Endothelial cell of umbilical vein (primary cell): ENCODE results near the gene DIAPH2. TPM values are rescaled to one million over a fixed set of nuclear protein-coding genes. Genes with fewer than 3 reads are reported as not detected.

Experiments used
- BruUV-seq: library from RNA; stranded (reverse); fragments of 400-500 nt; replicated peaks from 2 replicates; lab custom pipeline; 2021; lab: Mats Ljungman, UMichigan
- CTCF ChIA-PET: fragments of 300-600, 350-600 bp; sonication (Branson Sonifier 250); formaldehyde crosslinking; loops from one replicate; lab custom pipeline; 2021; ENCODE audit warnings: antibody characterized with exemption, inconsistent platforms; lab: Charles Lee
- POLR2A ChIA-PET: fragments of 300-600, 350-600 bp; sonication (Branson Sonifier 250); formaldehyde crosslinking; loops from one replicate; lab custom pipeline; 2021; ENCODE audit warnings: antibody characterized with exemption, inconsistent platforms; lab: Charles Lee
- DNase-seq: peaks from one replicate; pipeline ENCODE4 v3.0.0-alpha.2; 2011; ENCODE audit warnings: low read depth, low spot score
- FAIRE-seq: peaks from 2 replicates; lab custom pipeline; 2011; peaks lifted over from hg19 to GRCh38; lab: Jason Lieb, UNC
- H2AFZ ChIP-seq: 2 replicates; pipeline ENCODE4 v1.6.0; 2012; ENCODE audit warnings: low read depth, low read length, control low read depth, inconsistent platforms
- H3K27ac ChIP-seq: 2 replicates; pipeline ENCODE4 v1.5.1; 2011; ENCODE audit warnings: low read depth, mild to moderate bottlenecking, control low read depth, low read length, moderate library complexity; ENCODE audit not compliant: insufficient read depth
- H3K27me3 ChIP-seq, 2 experiments: 2 replicates each; pipeline versions ENCODE4 v1.6.0 to v1.6.1; 2011; ENCODE audit warnings: low read length in 2 of 2, mixed read lengths in 1 of 2; ENCODE audit not compliant: control insufficient read depth in 2 of 2, insufficient read depth in 2 of 2
- H3K36me3 ChIP-seq, 2 experiments: 2 replicates in 1 of 2; 3 replicates in 1 of 2; pipeline ENCODE4 v1.5.1; 2011; ENCODE audit warnings: low read length in 2 of 2, mild to moderate bottlenecking in 1 of 2, moderate library complexity in 1 of 2; ENCODE audit not compliant: control insufficient read depth in 2 of 2, insufficient read depth in 2 of 2; ENCODE audit errors: extremely low read depth in 1 of 2
- H3K4me1 ChIP-seq: 3 replicates; pipeline ENCODE4 v1.5.1; 2011; ENCODE audit warnings: mild to moderate bottlenecking, low read length; ENCODE audit not compliant: control insufficient read depth, insufficient read depth; ENCODE audit errors: extremely low read depth
- H3K4me2 ChIP-seq: 2 replicates; pipeline ENCODE4 v1.6.1; 2011; ENCODE audit warnings: low read length, control low read depth, mixed read lengths; ENCODE audit not compliant: insufficient read depth
- H3K4me3 ChIP-seq, 3 experiments: fragments of 200-600 bp in 1 of 3; sonication (generic), shearing (Covaris generic) in 1 of 3; replicated peaks in 1 of 3; 2 replicates each; pipeline ENCODE4 v1.5.1; 2011 to 2016; ENCODE audit warnings: control low read depth in 3 of 3, low read length in 3 of 3, mild to moderate bottlenecking in 2 of 3, inconsistent platforms in 1 of 3, low read depth in 1 of 3, moderate library complexity in 1 of 3; ENCODE audit not compliant: insufficient read depth in 1 of 3
- H3K79me2 ChIP-seq: 2 replicates; pipeline ENCODE4 v1.6.0; 2012; ENCODE audit warnings: low read length, inconsistent platforms; ENCODE audit not compliant: control insufficient read depth, insufficient read depth
- H3K9ac ChIP-seq: replicated peaks from 2 replicates; pipeline ENCODE3; 2011; ENCODE audit warnings: low read length, control low read depth; ENCODE audit not compliant: insufficient read depth; ENCODE audit errors: extremely low read depth
- H3K9me1 ChIP-seq: replicated peaks from 3 replicates; pipeline ENCODE4 v1.6.0; 2011; ENCODE audit warnings: mild to moderate bottlenecking, low read length; ENCODE audit not compliant: control insufficient read depth, insufficient read depth; ENCODE audit errors: extremely low read depth
- H3K9me3 ChIP-seq: replicated peaks from 2 replicates; pipeline ENCODE4 v1.5.1; 2012; ENCODE audit warnings: low read length, inconsistent platforms; ENCODE audit not compliant: control insufficient read depth, insufficient read depth
- H4K20me1 ChIP-seq: replicated peaks from 2 replicates; pipeline ENCODE3; 2011; ENCODE audit warnings: mild to moderate bottlenecking, low read length; ENCODE audit not compliant: control insufficient read depth, insufficient read depth; ENCODE audit errors: extremely low read depth
- FOS ChIP-seq: IDR thresholded peaks from 2 replicates; pipeline ENCODE4 v1.6.1; 2011; ENCODE audit warnings: mild to moderate bottlenecking, low read length, moderate library complexity, borderline replicate concordance; ENCODE audit not compliant: insufficient read depth
- GATA2 ChIP-seq: IDR thresholded peaks from 2 replicates; pipeline ENCODE4 v1.7.0; 2011; ENCODE audit warnings: low read depth, mild to moderate bottlenecking, moderate library complexity, mixed read lengths, low read length; ENCODE audit not compliant: insufficient read length, insufficient read depth
- JUN ChIP-seq: IDR thresholded peaks from 2 replicates; pipeline ENCODE4 v1.6.1; 2011; ENCODE audit warnings: borderline replicate concordance, low read depth; ENCODE audit not compliant: insufficient read length, insufficient read depth
- MAX ChIP-seq: IDR thresholded peaks from 2 replicates; pipeline ENCODE4 v1.6.1; 2011; ENCODE audit not compliant: insufficient read depth, insufficient read length
- MYC ChIP-seq: IDR thresholded peaks from one replicate; pipeline ENCODE4 v1.6.1; 2011; ENCODE audit warnings: mild to moderate bottlenecking, low read depth, low read length
- POLR2A ChIP-seq: IDR thresholded peaks from 2 replicates; pipeline ENCODE4 v1.6.1; 2012; ENCODE audit warnings: low read depth, mild to moderate bottlenecking, control low read depth, low read length
- POLR2AphosphoS5 ChIP-seq: IDR thresholded peaks from 2 replicates; pipeline ENCODE4 v1.6.1; 2012; ENCODE audit warnings: low read depth, mild to moderate bottlenecking, control low read depth, low read length, moderate library complexity; ENCODE audit not compliant: insufficient read depth
- dilution Hi-C: fragments of 300-500 bp; cut with MboI; formaldehyde crosslinking; loops from one replicate; pipeline ENCODE4 v1.15.0; 2019; ENCODE audit warnings: low sequenced_read_pairs; ENCODE audit not compliant: extremely low pct_ligation_motif_present
- intact Hi-C: fragments of 100-400 bp; cut with micrococcal nuclease; formaldehyde crosslinking; loops from one replicate; pipeline ENCODE4 v1.10.0; 2022
- polyA plus RNA-seq, 4 experiments: library from polyadenylated mRNA; depleted of rRNA in 3 of 4; stranded (reverse) in 3 of 4; unstranded in 1 of 4; fragments of >200 nt; gene quantifications; 2 replicates each; pipeline versions ENCODE4 v1.2.1 to v1.2.3, GENCODE V29; 2011 to 2012; ENCODE audit warnings: missing spikeins in 1 of 4
- total RNA-seq: library from RNA; stranded (reverse); gene quantifications from 2 replicates; pipeline ENCODE4 v1.2.3, GENCODE V29; 2021
- TF ChIP-seq, protein P1 (sequence below), 2 donors: IDR thresholded peaks; 1 replicate in 1 of 2; 2 replicates in 1 of 2; pipeline ENCODE4 v1.5.1; 2011; ENCODE audit warnings: low read length in 2 of 2, mild to moderate bottlenecking in 2 of 2, moderate library complexity in 2 of 2, control low read depth in 1 of 2, inconsistent platforms in 1 of 2, low read depth in 1 of 2; ENCODE audit not compliant: insufficient read depth in 1 of 2; ENCODE audit errors: extremely low read depth in 1 of 2

DIAPH2 gene
- total and polyA plus RNA-seq, 2 donors (not counting 3 experiments of a cell fraction or from before 2014, with no cell fraction given) = 3.0 to 30.0 TPM

DNA sequence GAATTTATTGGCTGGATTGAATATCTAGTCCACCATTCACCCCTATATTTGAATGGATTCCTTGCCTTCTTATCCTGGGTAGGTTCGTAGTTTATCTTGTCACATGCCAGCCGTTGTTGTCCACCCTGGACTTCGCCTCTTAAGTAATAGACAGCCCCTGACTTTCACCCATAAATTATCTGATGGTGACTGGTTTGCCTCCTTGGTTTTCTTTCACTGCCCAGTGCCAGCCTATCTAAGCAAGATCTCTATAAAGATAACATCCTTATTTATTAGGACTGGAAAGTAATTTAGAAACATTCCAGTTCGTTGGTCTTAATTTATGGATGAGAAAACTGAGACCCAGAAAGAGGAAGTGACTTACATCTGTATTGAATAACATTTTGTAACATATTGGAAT is 609.4 kb downstream of the DIAPH2 start:
- FAIRE-seq = no peak
- dilution Hi-C loops = no loop called here

More for the DNA sequence above, 609.4 kb downstream of the DIAPH2 start:
- ChIA-PET CTCF (no interaction called here), POLR2A (no interaction called here)
- no peak for DNase-seq
- no peak overlapping the region for H3K4me3 ChIP-seq
- H2AFZ ChIP-seq = no peak overlapping the region
- no peak overlapping the region for H3K4me2 ChIP-seq
- no peaks in the 10 kb centered on the region for H3K4me1 ChIP-seq
- TF ChIP-seq POLR2AphosphoS5 (no peak), FOS (no peak), POLR2A (no peak), JUN (no peak), MYC (no peak), GATA2 (no peak), MAX (no peak)
- TF ChIP-seq, protein P1, sequence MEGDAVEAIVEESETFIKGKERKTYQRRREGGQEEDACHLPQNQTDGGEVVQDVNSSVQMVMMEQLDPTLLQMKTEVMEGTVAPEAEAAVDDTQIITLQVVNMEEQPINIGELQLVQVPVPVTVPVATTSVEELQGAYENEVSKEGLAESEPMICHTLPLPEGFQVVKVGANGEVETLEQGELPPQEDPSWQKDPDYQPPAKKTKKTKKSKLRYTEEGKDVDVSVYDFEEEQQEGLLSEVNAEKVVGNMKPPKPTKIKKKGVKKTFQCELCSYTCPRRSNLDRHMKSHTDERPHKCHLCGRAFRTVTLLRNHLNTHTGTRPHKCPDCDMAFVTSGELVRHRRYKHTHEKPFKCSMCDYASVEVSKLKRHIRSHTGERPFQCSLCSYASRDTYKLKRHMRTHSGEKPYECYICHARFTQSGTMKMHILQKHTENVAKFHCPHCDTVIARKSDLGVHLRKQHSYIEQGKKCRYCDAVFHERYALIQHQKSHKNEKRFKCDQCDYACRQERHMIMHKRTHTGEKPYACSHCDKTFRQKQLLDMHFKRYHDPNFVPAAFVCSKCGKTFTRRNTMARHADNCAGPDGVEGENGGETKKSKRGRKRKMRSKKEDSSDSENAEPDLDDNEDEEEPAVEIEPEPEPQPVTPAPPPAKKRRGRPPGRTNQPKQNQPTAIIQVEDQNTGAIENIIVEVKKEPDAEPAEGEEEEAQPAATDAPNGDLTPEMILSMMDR (IDR thresholded peaks at IDR 0.05; ENCODE audit: extremely low read depth in 1 of 2, insufficient read depth in 1 of 2, low read depth in 1 of 2, low read length in 2 of 2) = no peak
- H3K9ac ChIP-seq = no peak overlapping the region
- H3K27me3 ChIP-seq = no peaks in the 10 kb centered on the region
- H3K9me3 ChIP-seq = no peaks in the 10 kb centered on the region
- H3K9me1 ChIP-seq = no peaks in the 10 kb centered on the region
- H3K27ac ChIP-seq = no peak overlapping the region
- no peaks in the 10 kb centered on the region for H4K20me1 ChIP-seq
- H3K79me2 ChIP-seq = no peaks in the 10 kb centered on the region
- no TSS peak for BruUV-seq
- intact Hi-C loops = no loop called here
- no peaks in the 10 kb centered on the region for H3K36me3 ChIP-seq
